K562 (cell line): ENCODE measurements around the gene AP2A2. TPM values are rescaled to one million over a fixed set of nuclear protein-coding genes. Genes with fewer than 3 reads are reported as not detected.

Experiments used
- ATAC-seq: fragments of 200-7000 bp; cut with Tn5 transposase; 3 replicates; pipeline ENCODE4 v1.9.1; 2020; ENCODE audit warnings: moderate library complexity
- BruUV-seq: library from RNA; stranded (reverse); fragments of 400-500 nt; replicated peaks from 2 replicates; lab custom pipeline; 2021; lab: Mats Ljungman, UMichigan
- CTCF ChIA-PET: fragments of 300-600 bp; formaldehyde crosslinking; extraction: SDS; loops from one replicate; lab custom pipeline; 2021; ENCODE audit warnings: low intra/inter-chr PET ratio; lab: Yijun Ruan, JAX
- POLR2A ChIA-PET: fragments of 300-600, 350-650 bp; sonication (Branson Sonifier 250); formaldehyde crosslinking; extraction: SDS; loops from one replicate; lab custom pipeline; 2021; ENCODE audit warnings: antibody characterized with exemption, inconsistent platforms; lab: Yijun Ruan, JAX
- DNase-seq, 4 experiments: peaks; one replicate each; pipeline versions ENCODE4 v3.0.0 to v3.0.0-alpha.2; 2011 to 2018; ENCODE audit warnings: low spot score in 3 of 4, mixed read lengths in 3 of 4; ENCODE audit errors: extremely low read depth in 1 of 4
- FAIRE-seq: peaks from 2 replicates; lab custom pipeline; 2011; peaks lifted over from hg19 to GRCh38; lab: Jason Lieb, UNC
- H2AFZ ChIP-seq: 2 replicates; pipeline ENCODE4 v1.6.0; 2011; ENCODE audit warnings: low read depth, low read length, control low read depth, inconsistent platforms
- H3K27ac ChIP-seq: fragments of 200-600 bp; 3 replicates; pipeline ENCODE4 v1.8.0; 2011; ENCODE audit warnings: low read depth, mild to moderate bottlenecking, control low read depth, inconsistent platforms, low read length, moderate library complexity, mixed read lengths; ENCODE audit errors: extremely low read depth
- H3K27me3 ChIP-seq, 2 experiments: fragments of 300-600 bp in 1 of 2; 2 replicates in 1 of 2; 3 replicates in 1 of 2; pipeline versions ENCODE4 v1.6.0 to v1.8.0; 2011; ENCODE audit warnings: inconsistent platforms in 2 of 2, low read length in 2 of 2, mild to moderate bottlenecking in 1 of 2, mixed read lengths in 1 of 2, moderate library complexity in 1 of 2; ENCODE audit not compliant: control insufficient read depth in 2 of 2, insufficient read depth in 2 of 2
- H3K36me3 ChIP-seq: fragments of 300-600 bp; 3 replicates; pipeline ENCODE4 v1.8.0; 2011; ENCODE audit warnings: mild to moderate bottlenecking, low read length, inconsistent platforms; ENCODE audit not compliant: control insufficient read depth, insufficient read depth
- H3K4me1 ChIP-seq, 2 experiments: fragments of 200-600 bp in 1 of 2; replicated peaks in 1 of 2; 2 replicates in 1 of 2; 3 replicates in 1 of 2; pipeline versions ENCODE4 v1.5.1 to v1.8.0; 2011; ENCODE audit warnings: inconsistent platforms in 2 of 2, low read length in 2 of 2, mild to moderate bottlenecking in 1 of 2, mixed read lengths in 1 of 2, moderate library complexity in 1 of 2; ENCODE audit not compliant: control insufficient read depth in 2 of 2, insufficient read depth in 2 of 2
- H3K4me2 ChIP-seq: 2 replicates; pipeline ENCODE4 v1.6.1; 2011; ENCODE audit warnings: low read length, control low read depth, inconsistent platforms, mixed read lengths; ENCODE audit not compliant: insufficient read depth
- H3K4me3 ChIP-seq: fragments of 200-600 bp; sonication (generic), shearing (Covaris generic); 2 replicates; pipeline ENCODE4 v1.5.1; 2016; ENCODE audit warnings: control low read depth, inconsistent platforms
- H3K79me2 ChIP-seq: fragments of 200-600 bp; 3 replicates; pipeline ENCODE4 v1.8.0; 2011; ENCODE audit warnings: low read length, inconsistent platforms; ENCODE audit not compliant: control insufficient read depth, insufficient read depth
- H3K9ac ChIP-seq, 2 experiments: 2 replicates each; pipeline versions ENCODE4 v1.6.0 to v1.6.1; 2011; ENCODE audit warnings: low read depth in 2 of 2, low read length in 2 of 2, control low read depth in 1 of 2, inconsistent platforms in 1 of 2, mild to moderate bottlenecking in 1 of 2, mixed read lengths in 1 of 2; ENCODE audit not compliant: insufficient read depth in 1 of 2
- H3K9me1 ChIP-seq: one replicate; pipeline ENCODE4 v1.6.0; 2011; ENCODE audit warnings: inconsistent platforms, mild to moderate bottlenecking, low read length, moderate library complexity; ENCODE audit not compliant: control insufficient read depth, insufficient read depth
- H3K9me3 ChIP-seq: replicated peaks from 2 replicates; pipeline ENCODE4 v1.5.1; 2011; ENCODE audit warnings: low read depth, low read length, inconsistent platforms; ENCODE audit not compliant: control insufficient read depth, insufficient read depth
- H4K20me1 ChIP-seq: replicated peaks from 2 replicates; pipeline ENCODE4 v1.6.1; 2011; ENCODE audit warnings: low read length, inconsistent platforms, mixed read lengths; ENCODE audit not compliant: control insufficient read depth, insufficient read depth
- EWSR1 ChIP-seq: fragments of 450-650 bp; IDR thresholded peaks from 2 replicates; pipeline ENCODE4 v1.6.1; 2018; ENCODE audit warnings: borderline replicate concordance, mild to moderate bottlenecking, low read depth, moderate library complexity; ENCODE audit not compliant: partially characterized antibody
- FOS ChIP-seq: IDR thresholded peaks from 3 replicates; pipeline ENCODE4 v1.6.1; 2011; ENCODE audit not compliant: insufficient read length; ENCODE audit errors: extremely low read depth
- HCFC1 ChIP-seq: IDR thresholded peaks from 2 replicates; pipeline ENCODE4 v1.6.1; 2012; ENCODE audit warnings: low read depth, low read length, improper control_type of control experiment
- HMG20B ChIP-seq: fragments of 250-450 bp; sonication (Bioruptor Pico); IDR thresholded peaks from 2 replicates; pipeline ENCODE4 v1.5.0; 2021; ENCODE audit warnings: mild to moderate bottlenecking
- KAT8 ChIP-seq: fragments of 450-650 bp; IDR thresholded peaks from 2 replicates; pipeline ENCODE4 v1.6.1; 2016; ENCODE audit warnings: low read depth, mild to moderate bottlenecking
- POLR2G ChIP-seq: fragments of 200-400 bp; formaldehyde crosslinking; IDR thresholded peaks from 2 replicates; pipeline ENCODE4 v1.6.1; 2017; ENCODE audit warnings: low read depth, mild to moderate bottlenecking, antibody characterized with exemption, low read length, moderate library complexity
- STAT5A ChIP-seq: IDR thresholded peaks from 2 replicates; pipeline ENCODE4 v1.6.1; 2012; ENCODE audit warnings: low read length, inconsistent platforms, borderline replicate concordance
- TCF3 ChIP-seq: sonication (generic); formaldehyde crosslinking; IDR thresholded peaks from 2 replicates; pipeline ENCODE4 v1.4.0; 2020; ENCODE audit warnings: mild to moderate bottlenecking, missing genetic modification reagents
- TCF7 ChIP-seq: sonication (generic); IDR thresholded peaks from 2 replicates; pipeline ENCODE4 v1.6.1; 2016; ENCODE audit warnings: antibody characterized with exemption, borderline replicate concordance
- ZNF518B ChIP-seq: fragments of 250-450 bp; sonication (Bioruptor Pico); IDR thresholded peaks from 2 replicates; pipeline ENCODE4 v1.5.0; 2021; ENCODE audit warnings: mild to moderate bottlenecking, moderate library complexity
- ZNF609 ChIP-seq: sonication (generic); formaldehyde crosslinking; IDR thresholded peaks from 2 replicates; pipeline ENCODE4 v1.8.1; 2023; ENCODE audit warnings: missing genetic modification reagents, mild to moderate bottlenecking, borderline replicate concordance
- WGBS: fragments of 100-300 bp; shearing (Covaris generic); methylation state at CpG from one replicate; pipeline ENCODE4 v1.1.6; 2016; ENCODE audit warnings: low coverage, mixed read lengths; ENCODE audit not compliant: insufficient coverage; ENCODE audit errors: missing lambda C conversion rate; 5-methylcytosine and 5-hydroxymethylcytosine counted together
- in situ Hi-C: fragments of 300-500 bp; cut with MboI; formaldehyde crosslinking; loops from 4 replicates; pipeline ENCODE4 v1.15.0; 2018; ENCODE audit warnings: inconsistent platforms, mixed read lengths
- intact Hi-C: fragments of 100-400 bp; cut with micrococcal nuclease; formaldehyde crosslinking; loops from 2 replicates; pipeline ENCODE4 v1.14.2; 2022
- polyA plus RNA-seq, 8 experiments: library from polyadenylated mRNA; depleted of rRNA in 4 of 8; stranded (reverse) in 5 of 8; unstranded in 3 of 8; fragments of >200 nt; fragmentation: Nextera tagmentation in 2 of 8; fragmentation: Illumina TruSeq in 1 of 8; extraction: Ambion mirVana in 2 of 8; extraction: Trizol in 1 of 8; gene quantifications; 2 replicates each; pipeline versions ENCODE4 v1.2.1 to v1.2.3, GENCODE V29; 2011 to 2014; ENCODE audit warnings: inconsistent platforms in 1 of 8, missing spikeins in 1 of 8
- total RNA-seq, 7 experiments: library from RNA; depleted of rRNA in 6 of 7; stranded (reverse); fragments of >200 nt in 6 of 7; fragmentation: Illumina TruSeq in 2 of 7; extraction: Trizol in 2 of 7; gene quantifications; 2 replicates each; pipeline versions ENCODE4 v1.2.1 to v1.2.3, GENCODE V29; 2011 to 2021; ENCODE audit warnings: low replicate concordance in 1 of 7

The AP2A2 gene
- total and polyA plus RNA-seq, 9 of the 15 experiments (the other 6 are each of a cell fraction or from before 2014, with no cell fraction given) = 0.69 to 41.7 (median 15.2) TPM

- TF ChIP-seq EWSR1 (no peak), TCF3 (CRISPR knock-in tag) (no peak), FOS (no peak)
Measured at GRCh38 chr11:1009991-1010390, 84.3 kb downstream of the AP2A2 start (continued).

GRCh38 chr11:1010551-1011319 lies 85.1 kb downstream of the AP2A2 start:
- CTCF ChIA-PET = no interaction called here
- peaks cover 0 to 29% of the 10 kb centered on the region in 2 experiments; a peak in 1 of 5 replicates for H3K4me1 ChIP-seq
- H2AFZ ChIP-seq = no peak overlapping the region
- BruUV-seq = no TSS peak
- H4K20me1 ChIP-seq = no peaks in the 10 kb centered on the region
- in situ Hi-C loops (no loop called here), intact Hi-C loops (no loop called here)
- H3K79me2 ChIP-seq = no peaks in the 10 kb centered on the region
- POLR2A ChIA-PET = interaction anchor here (0.5 to 0.6 kb wide), 2 partner anchors 9 to 167 kb away, joined by 3 read pairs; no protein-coding TSS in a partner anchor
- H3K36me3 ChIP-seq = peaks cover 35% of the 10 kb centered on the region; the same call in 2 of the 3 replicates
- ATAC-seq (no peak), FAIRE-seq (no peak), DNase-seq (no peak)
- no peak overlapping the region for H3K4me3 ChIP-seq
- WGBS = 86% methylated on average over 29 of the region's 35 CpGs
- no peak overlapping the region for H3K4me2 ChIP-seq
- no peak overlapping the region for H3K9ac ChIP-seq
- H3K27me3 ChIP-seq = 0 out of 5 replicates have a peak, but pooled peaks cover 0 to 4% of the 10 kb centered on the region in 2 experiments
- peaks cover 2% of the 10 kb centered on the region for H3K9me1 ChIP-seq
- H3K27ac ChIP-seq = no peak overlapping the region
- no peak for TF ChIP-seq KAT8
- TF ChIP-seq TCF7 = no peak
- peak; percentile 4; the same call in 1 of the 2 replicates for TF ChIP-seq POLR2G
- no peak for TF ChIP-seq STAT5A
- no peak for TF ChIP-seq HCFC1
- no peak for TF ChIP-seq ZNF518B (CRISPR knock-in tag)
- no peak for TF ChIP-seq ZNF609 (CRISPR knock-in tag)
- no peak for TF ChIP-seq HMG20B
- no peaks in the 10 kb centered on the region for H3K9me3 ChIP-seq
